Urinary bladder (tissue), 4 donors: Measurements from ENCODE around the gene ANKZF1. TPM values are rescaled to one million over a fixed set of nuclear protein-coding genes. Genes with fewer than 3 reads are reported as not detected.
"Not testable (repeated sequence)": the region's sequence is repeated elsewhere in the genome, so short reads cannot be mapped to it uniquely, and the experiment has no call there.

Experiments
- DNase-seq: peaks from one replicate; pipeline ENCODE4 v3.0.0-alpha.2; 2015; ENCODE audit errors: extremely low spot score
- H3K27ac ChIP-seq: one replicate; pipeline ENCODE4 v1.5.1; 2013; ENCODE audit warnings: low read depth, mild to moderate bottlenecking, moderate library complexity
- H3K36me3 ChIP-seq: one replicate; pipeline ENCODE4 v1.6.1; 2013; ENCODE audit warnings: mild to moderate bottlenecking, moderate library complexity; ENCODE audit not compliant: insufficient read depth
- H3K4me1 ChIP-seq: one replicate; pipeline ENCODE4 v1.6.1; 2013; ENCODE audit warnings: mild to moderate bottlenecking, moderate library complexity; ENCODE audit not compliant: insufficient read depth
- H3K4me3 ChIP-seq: one replicate; pipeline ENCODE4 v1.5.1; 2013; ENCODE audit warnings: low read depth, low read length
- WGBS: extraction: QIAGEN DNeasy Blood & Tissue Kit; methylation state at CpG from one replicate; pipeline ENCODE4 v1.1.7; 2013; 5-methylcytosine and 5-hydroxymethylcytosine counted together
- polyA plus RNA-seq: library from polyadenylated mRNA; stranded (reverse); fragments of 200-250 nt; gene quantifications from one replicate; pipeline ENCODE4 v1.2.3, GENCODE V29; 2013
- total RNA-seq: library from RNA; depleted of rRNA; stranded (reverse); fragments of >200 nt; gene quantifications from one replicate; pipeline ENCODE4 v1.2.3, GENCODE V29; 2014
- donor health status: healthy with polysubstance abuse.
- donor health status: healthy.

ANKZF1 gene
- total and polyA plus RNA-seq, 2 donors = 22.3 to 30.6 TPM

DNA sequence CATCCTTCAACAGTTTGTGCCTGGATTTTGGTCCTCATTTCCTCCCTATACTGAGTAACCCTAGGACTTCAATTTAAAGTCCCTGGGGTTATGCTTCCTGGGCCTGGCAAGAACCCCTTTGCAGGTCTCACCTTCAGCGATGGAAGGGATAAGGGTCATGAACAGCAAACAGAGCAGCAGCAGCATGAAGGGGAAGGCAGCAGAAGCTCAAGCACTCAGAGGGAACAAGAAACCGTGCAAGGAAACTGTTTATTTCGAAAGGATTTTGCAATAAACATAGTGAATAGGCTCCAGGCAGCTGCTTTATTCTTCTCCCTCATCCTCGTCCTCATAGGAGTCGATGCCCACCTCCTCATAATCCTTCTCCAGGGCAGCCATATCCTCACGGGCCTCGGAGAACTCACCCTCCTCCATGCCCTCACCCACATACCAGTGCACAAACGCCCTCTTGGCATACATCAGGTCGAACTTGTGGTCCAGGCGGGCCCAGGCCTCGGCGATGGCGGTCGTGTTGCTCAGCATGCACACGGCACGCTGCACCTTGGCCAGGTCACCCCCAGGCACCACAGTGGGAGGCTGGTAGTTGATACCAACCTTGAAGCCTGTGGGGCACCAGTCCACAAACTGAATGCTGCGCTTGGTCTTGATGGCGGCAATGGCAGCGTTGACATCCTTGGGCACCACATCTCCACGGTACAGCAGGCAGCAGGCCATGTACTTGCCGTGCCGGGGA lies 20.6 kb downstream of the ANKZF1 start:
- WGBS = 75% methylated on average over 22 of the region's 22 CpGs
- Histone ChIP-seq H3K4me3 (no peak overlapping the region), H3K27ac (peak overlapping the region; percentile 71), H3K36me3 (no peaks in the 10 kb centered on the region), H3K4me1 (no peaks in the 10 kb centered on the region)
- DNase-seq = no peak

DNA sequence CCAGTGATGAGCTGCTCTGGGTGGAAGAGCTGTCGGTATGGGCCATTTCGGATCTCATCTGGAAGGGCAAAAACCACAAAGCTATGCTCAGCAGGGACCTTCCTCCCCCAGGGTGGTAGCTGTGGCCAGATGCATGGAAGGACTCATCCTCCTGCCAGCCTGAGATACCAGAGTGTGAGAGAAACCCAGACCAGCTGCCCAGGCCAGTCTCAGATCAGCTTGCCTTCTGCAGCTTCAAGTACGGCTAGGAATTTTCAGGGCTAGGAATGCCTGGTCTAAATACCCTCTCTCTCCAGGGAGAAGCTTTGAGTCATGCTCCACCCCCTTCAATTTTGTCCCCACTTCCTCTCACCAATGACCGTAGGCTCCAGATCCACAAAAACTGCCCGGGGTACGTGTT lies 22.1 kb downstream of the ANKZF1 start:
- Histone ChIP-seq H3K27ac (no peak overlapping the region), H3K4me1 (no peaks in the 10 kb centered on the region), H3K36me3 (no peaks in the 10 kb centered on the region), H3K4me3 (no peak overlapping the region)
- no peak for DNase-seq
- 81% methylated on average over 6 of the region's 6 CpGs for WGBS

DNA sequence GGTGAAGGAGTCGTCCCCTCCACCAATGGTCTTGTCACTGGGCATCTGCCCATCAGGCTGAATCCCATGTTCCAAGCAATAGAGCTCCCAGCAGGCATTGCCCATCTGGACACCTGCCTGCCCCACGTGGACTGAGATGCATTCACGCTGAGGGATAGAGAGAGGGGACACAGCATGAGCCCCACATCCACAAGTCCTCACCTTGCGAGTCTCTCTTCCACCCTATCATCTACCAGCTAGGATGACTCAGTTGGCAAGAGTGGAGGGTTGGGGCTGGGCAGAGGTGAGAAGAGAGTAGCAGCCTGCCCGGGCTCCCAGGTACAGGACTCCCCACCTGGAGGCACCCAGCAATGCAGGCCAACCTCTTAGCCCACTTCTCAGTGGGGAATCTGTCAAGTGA lies 22.5 kb downstream of the ANKZF1 start:
- WGBS = 69% methylated on average over 5 of the region's 5 CpGs
- Histone ChIP-seq H3K4me1 (no peaks in the 10 kb centered on the region), H3K36me3 (no peaks in the 10 kb centered on the region), H3K27ac (peak overlapping the region; percentile 28), H3K4me3 (peak overlapping the region; percentile 59)
- DNase-seq = no peak

DNA sequence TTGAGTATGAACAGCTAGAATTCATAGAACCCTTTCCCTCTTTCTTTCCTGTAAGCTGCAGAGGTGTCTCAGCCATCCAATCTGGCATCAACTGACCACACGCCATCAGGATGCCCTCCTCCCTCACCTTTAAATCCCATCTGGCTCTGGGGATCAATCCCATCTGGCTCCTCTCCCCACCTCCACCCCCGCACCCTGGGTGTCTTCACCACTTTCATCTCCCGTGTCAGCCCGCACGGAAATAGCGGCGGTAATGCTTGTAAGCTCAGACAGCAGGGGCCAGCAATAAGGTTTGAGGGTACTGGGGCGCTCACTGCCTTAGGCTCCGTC lies 22.9 kb downstream of the ANKZF1 start:
- no peaks in the 10 kb centered on the region for H3K4me1 ChIP-seq

DNA sequence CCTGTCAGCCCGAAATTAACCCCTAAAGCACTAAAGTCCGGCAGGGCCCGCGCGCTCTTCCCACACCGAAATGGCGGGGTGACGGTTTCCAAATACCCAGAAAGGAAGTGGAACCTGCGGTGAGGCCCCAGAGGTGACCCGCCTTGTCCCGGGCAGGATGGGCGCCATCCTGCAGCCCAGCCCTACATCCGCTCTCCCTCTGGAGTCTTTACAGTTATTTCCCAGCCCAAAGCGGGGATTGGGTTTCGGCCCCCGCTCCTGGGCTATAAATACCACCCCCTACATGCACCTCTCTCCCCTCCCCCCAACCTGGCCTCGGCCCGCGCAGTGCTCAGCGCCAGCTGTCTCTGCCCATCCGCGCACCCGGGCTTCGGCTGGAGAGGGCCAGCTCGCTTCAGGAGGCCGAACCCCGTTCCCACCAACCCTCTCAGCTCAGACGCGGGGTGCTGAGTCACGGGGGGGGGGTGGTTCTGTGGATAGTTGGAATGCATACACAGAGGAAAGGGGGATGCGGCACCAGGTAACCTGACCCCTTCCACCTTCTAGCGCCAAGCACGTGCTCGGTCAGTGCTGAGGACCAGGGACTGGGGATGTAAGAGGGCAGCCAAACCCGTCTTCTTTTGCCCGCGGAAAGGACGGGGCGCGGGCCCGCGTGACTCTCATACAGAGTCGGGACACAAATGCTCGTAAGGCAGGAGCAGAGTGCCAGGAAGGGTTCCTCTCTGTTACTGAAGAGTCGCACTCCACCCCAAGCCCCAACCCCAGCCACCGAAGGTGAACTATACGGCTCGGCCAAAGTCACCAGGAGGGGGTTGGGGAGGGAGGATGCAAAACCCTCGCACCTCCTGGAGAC lies 23.5 kb downstream of the ANKZF1 start, which contains the start of gene TUBA4B:
Gene TUBA4B, plus strand, starts transcription at position 344 of the 853 bp plus-strand sequence. Its CDS starts 165 bp downstream, at position 509.
- 4% methylated on average over 49 of the region's 49 CpGs for WGBS
- DNase-seq = no peak
- H3K4me1 ChIP-seq = no peaks in the 10 kb centered on the region
- no peaks in the 10 kb centered on the region for H3K36me3 ChIP-seq
- peak within 1 kb of the TSS; percentile 43 for H3K27ac ChIP-seq
- H3K4me3 ChIP-seq = peak within 1 kb of the TSS; percentile 59

More for the DNA sequence above, 22.9 kb downstream of the ANKZF1 start:
- H3K36me3 ChIP-seq = no peaks in the 10 kb centered on the region
- WGBS = 16% methylated on average over 9 of the region's 9 CpGs
- no peak for DNase-seq
- peak overlapping the region; percentile 1 for H3K27ac ChIP-seq
- H3K4me3 ChIP-seq = peak overlapping the region; percentile 59

DNA sequence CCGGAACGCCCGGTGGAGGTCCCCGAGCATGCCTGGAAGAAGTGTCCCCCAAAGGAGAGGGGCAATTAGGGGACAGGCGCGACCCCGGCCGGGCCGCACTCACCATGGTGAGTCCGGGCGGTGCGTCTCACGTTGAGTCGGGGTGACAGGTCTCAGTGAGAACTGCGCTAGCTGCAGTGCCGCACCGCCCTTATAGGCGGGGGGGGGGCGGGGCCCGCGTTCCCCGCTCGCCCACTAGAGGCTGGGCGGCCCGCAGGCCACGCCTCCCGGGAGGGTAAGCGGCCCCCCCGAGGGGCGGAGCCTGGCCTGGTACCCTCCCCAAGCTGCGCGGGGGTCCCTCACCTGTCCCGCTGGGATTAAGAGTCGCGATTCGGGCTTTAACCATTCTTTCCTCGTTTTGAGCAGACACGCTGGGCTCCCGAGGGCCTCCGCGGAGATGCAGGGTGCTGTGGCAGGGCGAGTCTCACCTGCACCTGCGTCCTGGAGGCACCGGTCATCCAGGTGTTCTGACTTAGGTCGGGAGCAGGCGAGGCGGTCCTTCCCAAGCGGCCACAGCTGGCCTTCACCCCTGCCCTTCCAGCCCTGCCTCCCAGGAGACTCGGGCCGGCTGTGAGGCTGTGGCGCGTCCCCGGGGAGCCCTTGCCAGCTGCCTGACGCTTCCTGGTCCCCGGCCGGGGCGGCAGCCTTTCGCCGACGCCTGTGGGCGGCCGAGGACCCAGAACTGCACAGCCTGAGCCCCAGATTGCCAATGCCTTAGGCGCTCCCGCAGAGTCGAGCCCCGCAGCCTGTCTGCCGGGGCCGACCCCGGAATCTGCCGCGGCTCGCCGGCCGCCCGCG lies 24.4 kb downstream of the ANKZF1 start, which contains the start of gene TUBA4A:
Gene TUBA4A, minus strand, starts transcription at position 166 of the 837 bp plus-strand sequence. Its CDS starts 60 bp downstream, at position 106.
- peak within 1 kb of the TSS; percentile 64 for H3K27ac ChIP-seq
- H3K4me1 ChIP-seq = no peaks in the 10 kb centered on the region
- under 1% methylated on average over 76 of the region's 76 CpGs for WGBS
- H3K4me3 ChIP-seq = peak within 1 kb of the TSS; percentile 59
- no peaks in the 10 kb centered on the region for H3K36me3 ChIP-seq
- no peak for DNase-seq

DNA sequence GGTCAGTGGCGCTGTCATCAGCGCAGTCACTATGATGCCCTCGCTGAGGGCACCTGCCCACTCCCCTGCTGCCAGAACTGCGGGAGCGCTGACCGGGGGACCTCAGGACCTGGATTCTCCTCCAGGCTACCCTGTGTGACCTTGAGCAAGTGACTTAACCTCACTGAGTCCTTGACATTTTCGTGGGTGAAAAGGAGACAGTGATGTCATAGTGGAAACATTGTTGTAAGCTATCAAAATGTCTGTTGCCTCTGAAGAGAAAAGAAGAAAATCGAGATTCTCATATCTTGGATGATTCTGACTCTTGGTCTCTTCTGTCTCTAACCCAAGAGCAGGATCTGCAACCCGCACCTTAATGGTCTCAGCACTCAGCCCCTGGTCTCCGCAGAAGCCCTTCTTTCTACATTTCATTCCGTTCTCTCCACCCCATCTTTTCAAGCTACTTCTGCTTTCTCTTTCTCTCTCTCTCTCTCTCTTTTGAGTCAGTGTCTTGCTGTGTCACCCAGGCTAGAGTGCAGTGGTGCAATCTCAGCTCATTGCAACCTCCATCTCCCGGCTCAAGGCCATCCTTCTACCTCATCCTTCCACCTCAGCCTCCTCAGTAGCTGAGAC lies 25.1 kb downstream of the ANKZF1 start:
- Histone ChIP-seq H3K36me3 (no peaks in the 10 kb centered on the region), H3K4me3 (peak overlapping the region; percentile 59), H3K27ac (no peak overlapping the region), H3K4me1 (no peaks in the 10 kb centered on the region)
- 23% methylated on average over 12 of the region's 12 CpGs for WGBS
- DNase-seq = no peak

DNA sequence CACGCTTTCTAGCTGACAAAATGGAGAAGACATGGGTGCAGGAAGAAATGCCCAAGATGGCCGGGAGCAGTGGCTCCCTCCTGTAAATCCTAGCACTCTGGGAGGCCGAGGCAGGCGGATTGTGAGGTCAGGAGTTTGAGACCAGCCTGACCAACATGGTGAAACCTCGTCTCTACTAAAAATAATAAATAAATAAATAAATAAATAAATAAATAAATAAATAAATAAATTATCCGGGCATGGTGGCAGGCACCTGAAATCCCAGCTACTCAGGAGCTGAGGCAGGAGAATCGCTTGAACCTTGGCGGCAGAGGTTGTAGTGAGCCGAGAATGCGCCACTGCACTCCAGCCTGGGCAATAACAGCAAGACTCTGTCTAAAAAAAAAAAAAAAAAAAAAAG lies 29.3 kb downstream of the ANKZF1 start:
- not testable (repeated sequence) for DNase-seq, H3K27ac ChIP-seq, H3K36me3 ChIP-seq, H3K4me1 ChIP-seq, H3K4me3 ChIP-seq
- 82% methylated on average over 10 of the region's 10 CpGs for WGBS

DNA sequence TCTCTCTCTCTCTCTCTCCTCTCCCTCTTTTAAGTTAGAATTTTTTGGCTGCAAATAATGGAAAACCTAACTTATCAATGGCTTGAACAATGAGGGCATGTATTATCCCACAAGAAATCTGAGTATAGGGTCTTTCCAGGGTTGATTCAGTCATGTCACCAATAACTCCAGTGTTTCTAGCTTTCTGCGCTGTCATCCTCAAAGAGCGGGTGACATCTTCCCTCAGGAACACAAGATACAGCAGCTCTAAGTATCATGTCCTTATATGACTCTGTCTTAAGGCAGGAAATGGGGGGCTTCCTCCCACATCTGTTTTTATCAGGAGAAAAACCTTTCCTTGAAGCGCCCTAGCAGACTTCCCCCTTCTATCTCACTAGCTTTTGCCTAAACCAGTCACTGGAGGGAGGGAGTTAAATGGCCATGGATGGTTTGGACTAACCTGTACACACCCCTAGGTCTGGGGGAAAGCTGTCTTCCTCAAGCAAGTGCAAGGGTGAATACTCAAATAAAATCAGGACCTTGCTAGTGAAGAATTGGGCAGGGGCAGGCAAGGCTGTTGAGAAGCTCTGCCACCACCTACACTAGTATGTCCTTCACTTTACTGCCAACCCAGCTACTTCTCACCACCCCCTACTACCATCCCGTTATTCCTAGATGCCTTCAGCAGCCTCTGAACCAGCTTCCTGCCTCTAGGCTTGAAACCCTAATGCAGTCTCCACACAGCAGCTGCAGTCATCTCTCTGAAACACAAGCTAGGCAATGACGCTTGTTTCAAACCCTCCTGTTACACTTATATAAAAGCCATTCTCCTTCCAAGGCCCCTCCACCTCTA lies 31.6 kb downstream of the ANKZF1 start:
- DNase-seq = no peak
- no peak overlapping the region for H3K4me3 ChIP-seq
- 67% methylated on average over 5 of the region's 5 CpGs for WGBS
- H3K36me3 ChIP-seq = no peaks in the 10 kb centered on the region
- H3K4me1 ChIP-seq = no peaks in the 10 kb centered on the region
- no peak overlapping the region for H3K27ac ChIP-seq

DNA sequence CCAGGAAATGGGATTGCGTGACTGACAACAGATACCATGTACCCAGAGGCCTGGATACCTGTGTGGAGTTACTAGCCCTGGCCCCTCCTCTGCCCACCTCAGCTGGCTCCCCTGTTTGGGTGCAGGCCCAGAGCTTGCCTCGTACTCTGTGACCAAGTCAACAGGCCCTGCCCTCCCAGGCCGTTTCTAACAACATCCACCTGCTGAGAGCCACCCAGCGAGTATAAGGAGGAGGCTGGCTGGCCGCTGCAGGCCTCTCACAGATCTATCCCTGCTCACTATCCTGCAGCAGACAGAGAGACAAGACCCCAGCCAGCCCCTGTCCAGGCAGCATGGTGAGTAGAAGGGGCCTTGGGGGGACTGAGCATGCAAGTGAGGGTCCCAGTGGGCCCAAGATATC lies 36.6 kb downstream of the ANKZF1 start:
- WGBS = 60% methylated on average over 5 of the region's 5 CpGs
- H3K27ac ChIP-seq = no peak overlapping the region
- H3K4me3 ChIP-seq = no peak overlapping the region
- H3K4me1 ChIP-seq = no peaks in the 10 kb centered on the region
- H3K36me3 ChIP-seq = no peaks in the 10 kb centered on the region
- DNase-seq = no peak

DNA sequence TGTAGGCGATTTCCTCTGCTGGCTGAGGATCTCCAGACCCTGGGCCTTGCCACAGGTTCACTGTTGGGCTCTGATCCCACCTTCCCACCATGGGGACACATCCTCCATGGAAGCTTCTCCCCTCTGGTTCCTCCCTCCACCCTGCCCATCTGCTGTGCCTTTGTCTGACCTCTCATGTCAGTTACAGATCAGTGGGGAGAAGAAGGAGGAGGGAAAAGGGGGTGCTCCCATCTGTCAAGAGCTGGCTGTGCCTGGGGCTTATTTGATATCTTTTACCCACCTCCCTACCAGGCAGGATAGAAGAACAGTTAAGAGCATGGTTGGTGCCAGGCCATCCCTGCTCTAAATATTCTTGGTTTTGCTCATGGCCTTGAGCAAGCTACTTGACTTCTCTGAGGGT lies 37.3 kb downstream of the ANKZF1 start:
- 89% methylated on average over 1 of the region's 1 CpG for WGBS

DNA sequence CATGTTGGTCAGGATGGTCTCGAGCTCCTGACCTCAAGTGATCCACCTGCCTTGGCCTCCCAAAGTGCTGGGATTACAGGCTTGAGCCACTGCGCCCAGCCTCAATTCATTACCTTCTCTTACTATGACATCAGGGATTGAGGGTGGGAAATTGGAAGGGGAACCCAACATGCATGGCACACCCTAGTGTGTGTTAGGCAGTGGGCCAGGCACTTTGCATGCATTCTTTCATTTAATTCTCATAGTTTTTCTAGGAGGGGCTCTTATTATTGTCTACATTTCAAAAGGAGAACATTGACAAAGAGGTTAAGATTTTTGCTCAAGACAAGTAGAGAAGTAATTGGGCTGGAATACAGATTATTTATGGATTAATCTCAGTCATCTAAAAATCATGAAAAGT lies 38.7 kb downstream of the ANKZF1 start:
- H3K27ac ChIP-seq = no peak overlapping the region
- no peak for DNase-seq
- 85% methylated on average over 2 of the region's 2 CpGs for WGBS
- H3K4me1 ChIP-seq = no peaks in the 10 kb centered on the region
- H3K36me3 ChIP-seq = no peaks in the 10 kb centered on the region
- H3K4me3 ChIP-seq = no peak overlapping the region

More for the DNA sequence above, 37.3 kb downstream of the ANKZF1 start:
- DNase-seq = no peak
- Histone ChIP-seq H3K36me3 (no peaks in the 10 kb centered on the region), H3K27ac (no peak overlapping the region), H3K4me1 (no peaks in the 10 kb centered on the region), H3K4me3 (no peak overlapping the region)
